Smooth muscle cell of trachea (primary cell): Measurements from ENCODE around the gene SNRNP200. TPM values are rescaled to one million over a fixed set of nuclear protein-coding genes. Genes with fewer than 3 reads are reported as not detected.

Source experiments
- total RNA-seq: library from RNA; depleted of rRNA; stranded (reverse); fragments of >200 nt; gene quantifications from 2 replicates; pipeline ENCODE4 v1.2.1, GENCODE V29; 2014

The SNRNP200 gene
- 54.9 and 72.9 TPM in 2 replicates for total RNA-seq

GRCh38 chr2:96305091-96305978 lies at the start of gene SNRNP200:
Gene SNRNP200 (minus strand): TSS chr2:96305546. CDS start chr2:96305437, 109 bp downstream.

GRCh38 chr2:96325041-96325883 lies 19.9 kb upstream of the SNRNP200 start, which contains the start of gene ITPRIPL1:
Gene ITPRIPL1 (plus strand): TSS chr2:96325317. CDS start chr2:96325840, 523 bp downstream.

GRCh38 chr2:96265840-96266679 lies 39.3 kb downstream of the SNRNP200 start, which contains the start of the genes CIAO1 and TMEM127:
Gene CIAO1 (plus strand): TSS chr2:96266225. CDS start chr2:96266351, 126 bp downstream.
Gene TMEM127 (minus strand): TSS chr2:96265997. CDS start chr2:96265381, 616 bp downstream.

Other genes with a start within 250 kb of the SNRNP200 start
- gene ADRA2B, start 189.0 kb downstream of the SNRNP200 start, total RNA-seq: not detected in 2 replicates
- 0.17 TPM in 1 of 2 replicates, not detected in the other for gene ASTL, start 167.0 kb downstream of the SNRNP200 start, total RNA-seq
- 0.15 and 2.0 TPM in 2 replicates for gene DUSP2, start 160.1 kb downstream of the SNRNP200 start, total RNA-seq
- 113 and 130 TPM in 2 replicates for gene STARD7, start 96.7 kb downstream of the SNRNP200 start, total RNA-seq
- gene TMEM127, start 39.5 kb downstream of the SNRNP200 start, total RNA-seq: 16.3 and 38.9 TPM in 2 replicates
- gene CIAO1, start 39.3 kb downstream of the SNRNP200 start, total RNA-seq: 92.1 and 93.5 TPM in 2 replicates
- 2.9 and 5.8 TPM in 2 replicates for gene ITPRIPL1, start 19.8 kb upstream of the SNRNP200 start, total RNA-seq
- gene NCAPH, start 30.2 kb upstream of the SNRNP200 start, total RNA-seq: 1.2 and 26.3 TPM in 2 replicates
- gene NEURL3, start 199.8 kb upstream of the SNRNP200 start, total RNA-seq: 0.17 TPM in 1 of 2 replicates, not detected in the other
- gene ARID5A, start 231.2 kb upstream of the SNRNP200 start, total RNA-seq: 10.9 and 15.5 TPM in 2 replicates